ENCODE data around the gene LHX6. TPM values are rescaled to one million over a fixed set of nuclear protein-coding genes. Genes with fewer than 3 reads are reported as not detected.

Gene LHX6
- total RNA-seq, 1 experiment from 2014 or later = 4.1 TPM

DNA sequence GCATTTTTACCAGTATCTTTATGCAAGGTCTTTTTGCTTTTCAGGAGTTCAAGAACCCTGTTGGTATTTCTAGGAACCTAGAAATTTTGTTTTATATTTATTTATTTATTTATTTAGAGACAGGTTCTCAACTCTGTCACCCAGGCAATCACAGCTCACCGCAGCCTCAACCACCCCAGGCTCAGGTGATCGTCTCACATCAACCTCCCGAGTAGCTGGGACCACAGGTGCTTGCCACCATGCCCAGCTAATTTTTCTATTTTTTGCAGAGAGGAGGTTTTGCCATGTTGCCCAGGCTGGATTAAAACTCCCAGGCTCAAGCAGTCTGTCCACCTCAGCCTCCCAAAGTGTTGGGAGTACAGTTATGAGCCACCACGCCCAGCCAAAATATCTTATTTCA is 32.9 kb downstream of the LHX6 start:
- H3K4me2 ChIP-seq (ENCODE audit: low read length) = no peak overlapping the region
- ChIA-PET RAD21 (ENCODE audit: low non-redundant PET in 1 of 2, low total read pairs in 2 of 2, uncharacterized antibody in 2 of 2, unreplicated experiment in 2 of 2) (no interaction called here), CTCF (no interaction called here), POLR2A (no interaction called here)
- H3K27me3 ChIP-seq (ENCODE audit: insufficient read depth, low read length) = no peaks in the 10 kb centered on the region
- no peak overlapping the region for H3K9ac ChIP-seq (ENCODE audit: low read length)
- H3K36me3 ChIP-seq (ENCODE audit: control insufficient read depth in 1 of 2, insufficient read depth in 2 of 2, low read length in 2 of 2) = no peaks in the 10 kb centered on the region
- H3K9me2 ChIP-seq (ENCODE audit: insufficient read depth) = no peaks in the 10 kb centered on the region
- no peaks in the 10 kb centered on the region for H3K79me2 ChIP-seq (ENCODE audit: insufficient read depth, low read length)
- TF ChIP-seq SRF (IDR thresholded peaks at IDR 0.05; ENCODE audit: low read depth) (no peak), YY1 (IDR thresholded peaks at IDR 0.05; ENCODE audit: extremely low read depth, insufficient replicate concordance, low read depth, low read length) (no peak), ZNF274 (IDR thresholded peaks at IDR 0.05; ENCODE audit: low read depth, low read length) (no peak), EZH2phosphoT487 (IDR thresholded peaks at IDR 0.05; ENCODE audit: borderline replicate concordance) (no peak), SIN3A (IDR thresholded peaks at IDR 0.05; ENCODE audit: low read depth) (no peak), POLR2A (IDR thresholded peaks at IDR 0.05; ENCODE audit: borderline replicate concordance, extremely low read depth, insufficient read depth, insufficient read length) (no peak), FOSL1 (IDR thresholded peaks at IDR 0.05; ENCODE audit: low read depth) (no peak), CBX3 (IDR thresholded peaks at IDR 0.05; ENCODE audit: low read depth) (no peak), TCF7L2 (IDR thresholded peaks at IDR 0.05; ENCODE audit: borderline replicate concordance, extremely low read depth, insufficient read depth, insufficient read length) (no peak), POLR2AphosphoS5 (IDR thresholded peaks at IDR 0.05; ENCODE audit: low read depth, low read length) (no peak), JUND (IDR thresholded peaks at IDR 0.05) (no peak), EGR1 (IDR thresholded peaks at IDR 0.05; ENCODE audit: low read depth) (no peak), SP1 (IDR thresholded peaks at IDR 0.05; ENCODE audit: low read depth) (no peak), ELF1 (IDR thresholded peaks at IDR 0.05; ENCODE audit: borderline replicate concordance, low read depth) (no peak), CEBPB (IDR thresholded peaks at IDR 0.05; ENCODE audit: low read depth) (no peak), EZH2 (IDR thresholded peaks at IDR 0.05) (no peak)
- TF ChIP-seq, protein P1, sequence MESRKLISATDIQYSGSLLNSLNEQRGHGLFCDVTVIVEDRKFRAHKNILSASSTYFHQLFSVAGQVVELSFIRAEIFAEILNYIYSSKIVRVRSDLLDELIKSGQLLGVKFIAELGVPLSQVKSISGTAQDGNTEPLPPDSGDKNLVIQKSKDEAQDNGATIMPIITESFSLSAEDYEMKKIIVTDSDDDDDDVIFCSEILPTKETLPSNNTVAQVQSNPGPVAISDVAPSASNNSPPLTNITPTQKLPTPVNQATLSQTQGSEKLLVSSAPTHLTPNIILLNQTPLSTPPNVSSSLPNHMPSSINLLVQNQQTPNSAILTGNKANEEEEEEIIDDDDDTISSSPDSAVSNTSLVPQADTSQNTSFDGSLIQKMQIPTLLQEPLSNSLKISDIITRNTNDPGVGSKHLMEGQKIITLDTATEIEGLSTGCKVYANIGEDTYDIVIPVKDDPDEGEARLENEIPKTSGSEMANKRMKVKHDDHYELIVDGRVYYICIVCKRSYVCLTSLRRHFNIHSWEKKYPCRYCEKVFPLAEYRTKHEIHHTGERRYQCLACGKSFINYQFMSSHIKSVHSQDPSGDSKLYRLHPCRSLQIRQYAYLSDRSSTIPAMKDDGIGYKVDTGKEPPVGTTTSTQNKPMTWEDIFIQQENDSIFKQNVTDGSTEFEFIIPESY (IDR thresholded peaks at IDR 0.05; ENCODE audit: extremely low read depth, insufficient replicate concordance, low read length) = no peak
- TF ChIP-seq, protein P2, sequence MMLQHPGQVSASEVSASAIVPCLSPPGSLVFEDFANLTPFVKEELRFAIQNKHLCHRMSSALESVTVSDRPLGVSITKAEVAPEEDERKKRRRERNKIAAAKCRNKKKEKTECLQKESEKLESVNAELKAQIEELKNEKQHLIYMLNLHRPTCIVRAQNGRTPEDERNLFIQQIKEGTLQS (IDR thresholded peaks at IDR 0.05) = no peak
- TF ChIP-seq, protein P3, sequence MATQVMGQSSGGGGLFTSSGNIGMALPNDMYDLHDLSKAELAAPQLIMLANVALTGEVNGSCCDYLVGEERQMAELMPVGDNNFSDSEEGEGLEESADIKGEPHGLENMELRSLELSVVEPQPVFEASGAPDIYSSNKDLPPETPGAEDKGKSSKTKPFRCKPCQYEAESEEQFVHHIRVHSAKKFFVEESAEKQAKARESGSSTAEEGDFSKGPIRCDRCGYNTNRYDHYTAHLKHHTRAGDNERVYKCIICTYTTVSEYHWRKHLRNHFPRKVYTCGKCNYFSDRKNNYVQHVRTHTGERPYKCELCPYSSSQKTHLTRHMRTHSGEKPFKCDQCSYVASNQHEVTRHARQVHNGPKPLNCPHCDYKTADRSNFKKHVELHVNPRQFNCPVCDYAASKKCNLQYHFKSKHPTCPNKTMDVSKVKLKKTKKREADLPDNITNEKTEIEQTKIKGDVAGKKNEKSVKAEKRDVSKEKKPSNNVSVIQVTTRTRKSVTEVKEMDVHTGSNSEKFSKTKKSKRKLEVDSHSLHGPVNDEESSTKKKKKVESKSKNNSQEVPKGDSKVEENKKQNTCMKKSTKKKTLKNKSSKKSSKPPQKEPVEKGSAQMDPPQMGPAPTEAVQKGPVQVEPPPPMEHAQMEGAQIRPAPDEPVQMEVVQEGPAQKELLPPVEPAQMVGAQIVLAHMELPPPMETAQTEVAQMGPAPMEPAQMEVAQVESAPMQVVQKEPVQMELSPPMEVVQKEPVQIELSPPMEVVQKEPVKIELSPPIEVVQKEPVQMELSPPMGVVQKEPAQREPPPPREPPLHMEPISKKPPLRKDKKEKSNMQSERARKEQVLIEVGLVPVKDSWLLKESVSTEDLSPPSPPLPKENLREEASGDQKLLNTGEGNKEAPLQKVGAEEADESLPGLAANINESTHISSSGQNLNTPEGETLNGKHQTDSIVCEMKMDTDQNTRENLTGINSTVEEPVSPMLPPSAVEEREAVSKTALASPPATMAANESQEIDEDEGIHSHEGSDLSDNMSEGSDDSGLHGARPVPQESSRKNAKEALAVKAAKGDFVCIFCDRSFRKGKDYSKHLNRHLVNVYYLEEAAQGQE (IDR thresholded peaks at IDR 0.05; ENCODE audit: low read depth) = no peak
- TF ChIP-seq, protein P4, sequence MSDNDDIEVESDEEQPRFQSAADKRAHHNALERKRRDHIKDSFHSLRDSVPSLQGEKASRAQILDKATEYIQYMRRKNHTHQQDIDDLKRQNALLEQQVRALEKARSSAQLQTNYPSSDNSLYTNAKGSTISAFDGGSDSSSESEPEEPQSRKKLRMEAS (IDR thresholded peaks at IDR 0.05) = no peak
- intact Hi-C loops (cut with micrococcal nuclease) = no loop called here
- DNase-seq (ENCODE audit: low read depth, low spot score) (no peak), ATAC-seq (no peak)
- no peak overlapping the region for H3K4me3 ChIP-seq (replicated peaks in 1 of 2; ENCODE audit: low read depth in 1 of 2, low read length in 2 of 2)
- no peaks in the 10 kb centered on the region for H3K9me3 ChIP-seq (ENCODE audit: control insufficient read depth in 1 of 2, insufficient read depth in 1 of 2, low read depth in 1 of 2, low read length in 2 of 2)
- BruUV-seq (replicated peaks) = no TSS peak
- no peak overlapping the region for H3K27ac ChIP-seq (ENCODE audit: low read depth, low read length)
- H3K4me1 ChIP-seq (ENCODE audit: control insufficient read depth in 1 of 2, insufficient read depth in 2 of 2, low read length in 2 of 2) = no peaks in the 10 kb centered on the region
- H4K20me1 ChIP-seq (ENCODE audit: insufficient read depth) = no peaks in the 10 kb centered on the region
- H2AFZ ChIP-seq (ENCODE audit: low read depth, low read length, poor library complexity, severe bottlenecking) = no peak overlapping the region
